ENCODE results near the gene IL36A.

IL36A gene

DNA sequence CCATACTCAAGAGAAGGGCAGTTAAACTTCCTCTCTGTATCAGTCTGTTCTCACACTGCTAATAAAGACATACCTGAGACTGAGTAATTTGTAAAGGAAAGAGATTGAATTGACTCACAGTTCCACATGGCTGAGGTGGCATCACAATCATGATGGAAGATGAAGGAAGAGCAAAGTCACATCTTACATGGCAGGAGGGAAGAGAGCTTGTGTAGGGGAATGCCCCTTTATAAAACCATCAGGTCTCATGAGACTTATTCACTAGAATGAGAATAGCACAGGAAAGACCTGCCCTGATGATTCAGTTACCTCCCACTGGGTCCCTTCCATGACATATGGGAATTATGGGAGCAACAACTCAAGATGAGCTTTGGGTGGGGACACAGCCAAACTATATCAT, 48.8 kb downstream of the IL36A start:
- DNase-seq (ENCODE audit: low read depth): no peak
- no peak overlapping the region for H3K4me3 ChIP-seq (ENCODE audit: low read depth, low read length)
- TF ChIP-seq, protein P1, sequence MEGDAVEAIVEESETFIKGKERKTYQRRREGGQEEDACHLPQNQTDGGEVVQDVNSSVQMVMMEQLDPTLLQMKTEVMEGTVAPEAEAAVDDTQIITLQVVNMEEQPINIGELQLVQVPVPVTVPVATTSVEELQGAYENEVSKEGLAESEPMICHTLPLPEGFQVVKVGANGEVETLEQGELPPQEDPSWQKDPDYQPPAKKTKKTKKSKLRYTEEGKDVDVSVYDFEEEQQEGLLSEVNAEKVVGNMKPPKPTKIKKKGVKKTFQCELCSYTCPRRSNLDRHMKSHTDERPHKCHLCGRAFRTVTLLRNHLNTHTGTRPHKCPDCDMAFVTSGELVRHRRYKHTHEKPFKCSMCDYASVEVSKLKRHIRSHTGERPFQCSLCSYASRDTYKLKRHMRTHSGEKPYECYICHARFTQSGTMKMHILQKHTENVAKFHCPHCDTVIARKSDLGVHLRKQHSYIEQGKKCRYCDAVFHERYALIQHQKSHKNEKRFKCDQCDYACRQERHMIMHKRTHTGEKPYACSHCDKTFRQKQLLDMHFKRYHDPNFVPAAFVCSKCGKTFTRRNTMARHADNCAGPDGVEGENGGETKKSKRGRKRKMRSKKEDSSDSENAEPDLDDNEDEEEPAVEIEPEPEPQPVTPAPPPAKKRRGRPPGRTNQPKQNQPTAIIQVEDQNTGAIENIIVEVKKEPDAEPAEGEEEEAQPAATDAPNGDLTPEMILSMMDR (IDR thresholded peaks at IDR 0.05; ENCODE audit: insufficient read depth, low read depth, low read length, missing control alignments): no peak

DNA sequence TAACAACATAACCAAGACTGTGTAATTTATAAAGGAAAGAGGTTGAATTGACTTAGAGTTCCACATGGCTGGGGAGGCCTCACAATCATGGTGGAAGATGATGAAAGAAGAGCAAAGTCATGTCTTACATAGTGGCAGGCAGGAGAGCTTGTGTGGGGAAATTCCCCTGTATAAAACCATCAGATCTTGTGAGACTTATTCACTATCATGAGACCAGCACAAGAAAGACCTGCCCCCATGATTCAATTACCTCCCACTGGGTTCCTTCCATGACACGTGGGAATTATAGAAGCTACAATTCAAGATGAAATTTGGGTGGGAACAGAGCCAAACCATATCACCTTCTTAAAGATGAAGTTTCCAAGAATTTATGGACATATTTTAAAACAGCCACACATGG, 51.3 kb downstream of the IL36A start:
- no peak overlapping the region for H3K4me3 ChIP-seq (ENCODE audit: low read depth, low read length)
- DNase-seq (ENCODE audit: low read depth): no peak
- TF ChIP-seq, protein P1 (IDR thresholded peaks at IDR 0.05; ENCODE audit: insufficient read depth, low read depth, low read length, missing control alignments): no peak

DNA sequence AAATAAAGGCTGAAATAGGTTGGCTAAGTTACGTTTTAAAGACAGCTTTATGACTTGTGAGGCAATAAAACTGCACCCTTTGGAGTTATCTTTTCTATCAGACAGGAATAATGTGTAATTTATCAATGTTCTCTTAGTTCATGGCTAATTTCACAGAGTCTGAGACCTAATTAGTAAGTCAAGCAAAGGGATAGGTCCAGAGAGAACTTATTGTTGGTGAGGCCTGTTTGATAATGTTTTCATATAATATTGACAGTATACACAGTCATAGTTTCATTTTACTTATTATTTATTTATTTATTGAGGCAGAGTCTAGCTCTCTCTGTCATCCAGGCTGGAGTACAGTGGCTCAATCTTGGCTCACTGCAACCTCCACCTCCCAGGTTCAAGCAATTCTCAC, 51.9 kb downstream of the IL36A start:
- H3K4me3 ChIP-seq (ENCODE audit: low read depth, low read length): no peak overlapping the region
- DNase-seq (ENCODE audit: low read depth): no peak
- TF ChIP-seq, protein P1 (IDR thresholded peaks at IDR 0.05; ENCODE audit: insufficient read depth, low read depth, low read length, missing control alignments): no peak

Measured in GM12865 (cell line).